Stimulated activated CD4-positive, alpha-beta T cell treated with anti-CD3 and anti-CD28 coated beads, Interleukin-1b, Interleukin-23, amount 100 ng/mL, for 48 hours (primary cell): ENCODE data around the gene AKNA.

Experiments
- DNase-seq: peaks from one replicate; pipeline ENCODE4 v3.0.0-alpha.2; 2020

Gene AKNA

DNA sequence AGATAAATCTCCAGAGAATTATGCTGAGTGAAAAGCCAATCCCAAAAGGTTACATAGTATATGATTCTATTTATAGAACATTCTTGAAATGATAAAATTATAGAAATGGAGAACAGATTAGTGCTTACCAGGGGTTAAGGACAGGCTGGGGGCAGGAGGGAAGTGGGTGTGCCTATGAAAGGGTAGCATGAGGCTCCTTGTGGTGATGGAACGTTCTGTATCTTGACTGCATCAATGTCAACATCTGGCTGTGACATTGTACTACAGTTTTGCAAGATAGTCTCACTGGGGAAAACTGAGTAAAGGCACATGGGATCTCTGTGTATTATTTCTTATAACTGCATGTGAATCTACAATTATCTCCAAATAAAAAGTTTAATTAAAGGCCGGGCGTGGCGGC is 35.9 kb downstream of the AKNA start:
- DNase-seq, result no peak

DNA sequence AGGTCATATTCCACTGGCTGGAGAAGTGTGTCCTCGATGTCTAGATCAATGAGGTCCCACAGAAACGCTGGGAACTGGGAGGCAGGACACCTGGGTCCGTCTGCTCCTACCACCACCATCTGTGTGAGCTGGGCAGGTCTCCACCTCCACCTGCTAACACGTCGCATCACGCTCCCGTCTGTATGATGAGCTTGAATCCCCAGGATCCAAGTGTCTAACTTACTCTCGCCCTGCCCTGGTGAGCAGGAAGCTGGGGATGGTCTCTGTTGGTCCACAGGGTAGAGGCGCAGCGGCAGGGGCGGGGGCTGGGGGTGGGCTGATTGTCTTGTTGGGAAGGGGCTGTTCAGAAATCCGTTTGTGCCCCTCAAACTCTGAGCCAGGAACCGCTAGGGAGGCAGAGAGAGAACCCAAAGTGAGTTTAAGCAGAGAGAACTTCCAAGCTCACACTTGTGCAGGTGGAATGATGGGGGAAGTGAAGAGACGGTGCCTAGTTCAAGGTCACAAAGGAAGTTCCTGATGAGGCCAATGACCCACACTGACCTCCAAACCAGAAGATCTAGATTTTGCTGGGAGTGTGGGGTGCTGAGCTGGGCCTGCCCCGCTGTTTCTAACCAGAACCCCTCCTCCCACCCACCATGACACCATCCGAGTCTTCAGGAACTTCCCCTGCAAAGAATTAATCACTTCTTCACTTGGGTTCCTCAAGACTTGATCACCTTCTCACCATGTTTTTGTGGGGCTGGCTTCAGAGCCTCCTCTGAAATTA is 37.0 kb downstream of the AKNA start:
- DNase-seq, result no peak

DNA sequence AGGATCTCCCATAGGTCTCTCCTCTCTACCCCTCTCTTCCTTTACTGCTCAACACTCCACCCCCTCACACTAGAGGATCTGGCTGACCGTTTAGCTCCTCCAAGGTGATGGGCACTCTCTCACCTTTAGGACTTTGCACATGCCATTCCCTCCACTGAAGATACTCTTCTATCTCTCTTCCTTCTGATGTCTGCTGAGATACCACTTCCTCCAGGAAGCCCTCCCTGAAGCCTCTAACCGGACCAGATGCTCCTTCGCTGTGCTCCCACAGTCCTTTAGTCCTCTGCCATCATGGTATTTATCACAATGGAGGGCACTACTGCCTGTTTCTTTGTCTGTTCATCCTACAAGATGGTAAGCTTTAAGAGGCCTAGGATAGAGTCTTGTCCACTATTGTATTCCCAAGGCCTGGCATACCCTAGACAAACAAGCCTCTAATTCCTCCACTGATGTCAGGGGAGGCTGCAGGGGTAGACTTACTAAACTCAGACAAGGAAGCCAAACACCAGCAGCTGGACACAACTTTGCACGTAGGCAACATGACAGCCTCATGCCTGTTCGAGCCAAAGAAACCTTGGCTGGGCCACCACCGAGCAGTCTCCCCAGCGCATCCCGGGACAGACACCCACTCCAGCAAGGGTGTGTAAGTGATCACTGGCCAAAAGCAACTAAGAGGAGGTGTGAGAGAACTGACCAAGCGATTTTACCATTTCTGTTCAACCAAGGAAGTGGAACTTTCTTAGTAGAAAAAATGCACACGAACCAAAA is 37.9 kb downstream of the AKNA start:
- DNase-seq, result no peak

DNA sequence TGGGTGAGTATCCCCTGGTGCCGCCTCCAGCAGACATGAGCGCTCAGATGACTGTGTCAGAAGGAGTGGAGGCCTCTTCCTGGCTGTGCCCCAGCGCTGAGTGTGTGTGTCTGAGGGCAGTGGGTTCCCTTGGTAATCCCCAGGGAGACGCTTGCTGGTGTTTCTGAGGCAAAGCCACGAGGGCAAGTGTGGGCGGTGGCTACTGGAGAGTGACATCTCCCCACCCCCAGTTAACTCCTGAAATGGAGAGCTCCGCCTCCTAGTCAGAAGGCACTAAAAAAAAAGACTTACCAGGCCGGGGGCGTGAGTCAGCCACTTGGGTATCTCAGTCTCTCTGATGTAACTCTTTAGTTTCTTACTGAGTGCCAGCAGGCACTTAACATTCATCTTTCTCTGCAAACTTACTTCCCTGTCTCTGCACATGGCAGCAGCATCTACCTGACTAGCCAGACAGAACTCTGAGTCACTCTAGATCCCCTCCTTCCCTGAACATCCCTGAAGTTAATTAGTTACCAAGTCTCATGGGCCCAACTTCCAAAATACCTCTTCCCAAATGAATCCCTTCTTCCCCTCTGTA is 38.8 kb downstream of the AKNA start:
- peak; percentile 96 for DNase-seq

DNA sequence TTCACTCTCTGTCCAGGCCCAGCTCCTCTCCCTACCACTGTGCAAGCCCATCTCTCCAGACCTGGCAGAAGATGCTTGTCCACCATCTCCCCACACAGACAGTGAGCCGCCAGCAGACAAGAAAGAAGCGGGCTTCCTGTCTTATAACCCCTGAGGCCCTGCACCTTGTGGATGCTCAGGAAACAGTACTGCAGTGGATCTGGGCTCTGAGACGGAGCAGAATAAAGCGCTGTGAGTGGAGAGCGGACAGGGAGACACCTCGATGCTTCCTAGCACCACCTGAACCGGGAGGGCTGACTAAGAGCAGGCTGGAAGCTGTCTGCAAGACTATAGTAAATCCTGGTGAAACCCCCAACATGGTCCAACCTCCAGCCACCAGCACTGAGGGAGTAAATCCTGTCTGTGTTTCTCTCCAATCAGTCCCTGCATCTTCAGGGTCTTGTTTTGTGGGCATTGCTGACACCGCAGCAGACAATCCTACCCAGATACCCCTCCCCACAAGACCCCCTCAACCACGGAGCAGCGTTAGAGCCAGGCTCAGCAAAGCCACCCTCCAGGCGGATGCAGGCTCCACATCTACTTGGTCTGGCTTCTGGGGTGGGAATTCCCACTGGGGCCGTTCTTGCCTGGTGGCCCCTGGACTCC is 39.4 kb downstream of the AKNA start:
- DNase-seq, result no peak

DNA sequence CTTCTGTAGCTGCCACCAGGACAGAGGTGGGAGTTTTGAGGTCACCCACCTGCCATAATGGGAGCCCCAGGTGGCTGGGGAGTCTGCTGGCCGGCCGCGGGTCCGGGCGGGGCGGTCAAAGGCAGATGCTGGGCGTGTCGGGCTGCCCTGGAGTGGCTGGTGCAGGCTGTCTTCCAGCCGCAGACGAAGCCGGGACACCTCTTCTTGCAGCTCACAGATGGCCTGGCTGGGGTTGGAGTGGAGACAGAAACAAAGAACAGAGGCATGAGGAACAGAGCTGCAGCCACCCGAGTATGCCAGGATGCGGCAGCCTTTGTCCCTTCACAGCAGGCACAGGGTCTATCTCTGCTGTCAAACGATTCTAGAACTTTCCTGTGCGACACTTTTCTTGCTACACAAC is 40.1 kb downstream of the AKNA start:
- no peak for DNase-seq

DNA sequence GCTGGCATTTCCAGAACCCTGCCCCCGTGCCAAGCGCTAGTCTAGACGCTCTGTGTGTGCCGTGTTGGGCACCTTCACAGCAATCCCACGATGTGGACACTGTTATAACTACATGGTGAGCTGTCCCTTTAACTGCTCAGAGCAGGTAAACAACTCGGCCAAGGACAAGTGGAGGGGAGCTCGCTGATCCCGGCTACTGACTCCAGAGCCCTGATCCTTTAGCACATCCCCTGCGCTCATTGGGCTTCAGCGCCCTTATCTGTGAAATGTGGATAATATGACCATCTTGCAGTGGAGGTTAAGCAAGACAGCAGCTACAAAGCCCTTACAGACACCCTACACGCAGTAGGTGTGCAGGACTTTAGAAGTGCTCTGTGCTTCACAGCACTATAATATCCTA is 41.6 kb downstream of the AKNA start:
- DNase-seq, result no peak

DNA sequence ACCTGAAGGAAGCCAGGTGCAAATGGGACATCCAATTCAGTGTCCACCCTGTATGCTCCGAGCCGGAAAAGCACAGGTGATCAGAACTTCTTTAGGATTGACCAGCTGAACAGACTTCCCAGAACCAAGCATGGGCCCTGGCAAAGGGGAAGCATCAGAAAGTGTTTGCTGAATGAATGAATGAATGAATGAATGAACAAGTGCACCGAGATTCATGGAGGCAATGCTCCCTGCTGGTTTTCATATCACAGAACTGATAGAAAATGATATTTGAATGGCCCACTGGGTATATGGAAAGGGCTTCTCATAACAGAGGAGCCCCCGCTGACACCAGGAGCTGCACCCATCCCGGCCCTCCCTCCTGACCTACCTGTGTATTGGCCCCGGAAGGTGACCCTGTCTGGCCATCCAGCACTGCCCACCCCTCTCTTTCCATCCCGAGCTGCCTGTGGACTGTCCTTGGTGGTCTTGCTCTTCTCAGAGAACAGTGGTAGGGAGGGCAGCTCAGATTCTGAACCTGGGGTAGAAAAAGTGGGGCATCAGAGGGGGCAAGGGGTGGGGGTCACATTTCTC is 42.2 kb downstream of the AKNA start:
- DNase-seq, result no peak

DNA sequence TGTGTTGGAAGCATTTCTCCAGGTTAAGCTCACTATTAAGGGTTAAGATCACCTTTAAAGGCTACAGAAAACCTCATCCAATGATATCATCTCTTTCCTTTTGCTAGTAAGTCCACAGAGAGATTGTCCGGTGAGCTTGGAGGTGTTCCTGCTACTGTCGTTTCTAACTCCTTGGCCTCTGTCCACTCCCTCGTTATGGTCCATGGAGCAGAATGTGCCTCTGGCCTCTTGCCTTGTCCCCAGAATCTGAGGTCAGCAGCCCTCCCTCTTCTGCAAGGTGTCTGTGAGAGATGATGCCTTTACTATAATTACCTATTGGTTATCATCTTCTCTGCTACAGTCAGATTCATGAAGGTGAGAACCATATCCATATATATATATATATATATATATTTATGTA is 43.1 kb downstream of the AKNA start:
- DNase-seq, result no peak

DNA sequence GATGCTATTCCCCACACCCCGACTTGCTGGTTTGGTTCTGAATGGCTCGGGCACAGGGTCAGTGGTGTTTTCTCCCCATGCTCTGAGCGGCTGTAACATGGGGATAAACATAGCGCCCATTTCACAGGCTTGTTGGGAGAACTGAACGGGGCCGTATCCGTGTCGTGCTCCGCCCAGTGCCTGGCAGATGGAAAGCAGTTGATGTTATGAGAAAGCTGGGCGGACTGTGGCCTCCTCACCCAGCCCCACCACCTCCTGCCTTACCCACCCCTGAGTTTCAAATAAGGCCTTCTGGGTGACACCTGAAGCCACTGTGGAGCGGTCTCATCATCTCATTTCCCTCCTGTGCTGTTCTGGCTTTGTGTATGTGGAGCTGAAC is 43.6 kb downstream of the AKNA start:
- DNase-seq, result no peak

DNA sequence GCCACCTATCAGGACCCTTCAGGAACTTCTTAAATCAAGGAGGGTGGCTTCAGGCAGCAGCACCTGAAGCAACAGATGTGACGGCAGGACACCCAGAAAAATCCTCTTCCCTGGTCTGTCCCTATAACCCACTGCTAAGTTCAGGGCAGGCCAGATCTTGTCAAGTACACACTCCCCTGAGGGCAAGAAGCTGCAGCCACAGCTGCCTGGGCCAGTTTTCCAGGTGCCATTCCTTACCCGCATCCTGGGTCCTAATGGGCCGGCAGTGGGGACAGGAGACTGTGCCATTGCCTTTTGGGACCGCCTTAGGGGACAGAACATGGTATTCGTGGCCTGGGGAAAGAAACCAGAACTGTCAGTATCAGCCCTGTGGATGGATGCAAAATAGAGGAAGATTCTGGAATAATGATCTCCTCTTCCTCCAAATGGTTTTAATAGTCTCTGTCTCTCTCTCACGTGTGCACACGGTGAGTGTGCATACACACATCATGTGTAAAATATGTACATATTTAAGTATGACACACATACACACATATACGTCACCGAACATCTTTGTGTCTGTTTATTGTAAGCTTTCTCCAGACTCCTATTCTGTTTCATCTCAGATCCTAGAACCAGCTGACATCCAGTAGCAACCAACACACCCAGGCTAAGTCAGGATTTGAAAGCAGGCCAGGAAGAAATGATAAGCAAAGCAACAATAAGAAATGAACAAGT is 44.2 kb downstream of the AKNA start:
- no peak for DNase-seq

DNA sequence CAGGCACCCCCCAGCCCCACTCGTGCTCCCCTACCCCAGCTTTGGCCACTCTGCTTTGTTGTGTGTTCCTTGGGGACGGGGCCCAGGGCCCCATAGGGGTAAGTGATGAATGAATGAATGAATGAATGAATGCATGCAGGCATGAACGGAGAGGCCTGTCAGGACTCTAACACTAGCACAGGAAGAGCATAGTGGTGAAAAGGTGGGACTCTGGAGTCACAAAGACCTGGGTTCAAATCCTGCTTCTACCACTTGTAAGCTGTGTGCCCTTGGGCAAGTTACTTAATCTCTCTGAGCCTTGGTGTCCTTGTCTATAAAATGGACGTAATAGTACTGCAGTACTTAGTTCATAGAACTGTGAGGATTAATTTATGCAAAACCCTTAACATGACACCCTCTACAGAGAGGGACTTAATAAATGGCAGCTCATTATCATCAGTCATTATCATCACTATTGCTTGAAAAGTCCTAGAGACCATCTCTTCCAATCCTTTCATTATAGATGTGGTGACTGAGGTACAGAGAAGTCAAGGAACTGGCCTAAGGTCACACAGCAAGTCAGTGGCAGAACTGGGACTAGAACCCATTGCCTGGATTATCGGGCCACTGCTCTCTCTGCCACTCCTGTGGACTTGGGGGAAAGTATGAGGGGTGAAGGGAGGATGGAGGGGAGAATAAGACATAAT is 44.9 kb downstream of the AKNA start:
- no peak for DNase-seq

DNA sequence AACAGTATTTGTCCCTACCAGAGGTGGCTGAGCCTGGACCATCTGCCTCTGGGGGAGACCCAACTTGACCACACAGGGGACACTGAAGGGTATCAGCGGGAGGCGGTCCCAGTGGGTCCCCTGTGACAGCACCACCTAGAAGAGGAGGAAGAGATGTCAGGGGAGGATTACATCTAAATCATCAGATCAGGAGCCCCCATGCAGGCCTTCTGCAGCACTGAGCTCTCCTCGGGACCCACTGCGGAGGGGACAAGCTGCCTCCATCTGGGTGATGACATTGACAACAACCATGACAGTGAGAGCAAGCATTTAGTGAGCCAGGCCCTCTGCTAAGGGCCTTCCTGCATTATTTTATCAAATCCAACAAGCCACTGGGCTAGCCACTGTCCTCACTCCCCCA is 45.8 kb downstream of the AKNA start:
- no peak for DNase-seq

DNA sequence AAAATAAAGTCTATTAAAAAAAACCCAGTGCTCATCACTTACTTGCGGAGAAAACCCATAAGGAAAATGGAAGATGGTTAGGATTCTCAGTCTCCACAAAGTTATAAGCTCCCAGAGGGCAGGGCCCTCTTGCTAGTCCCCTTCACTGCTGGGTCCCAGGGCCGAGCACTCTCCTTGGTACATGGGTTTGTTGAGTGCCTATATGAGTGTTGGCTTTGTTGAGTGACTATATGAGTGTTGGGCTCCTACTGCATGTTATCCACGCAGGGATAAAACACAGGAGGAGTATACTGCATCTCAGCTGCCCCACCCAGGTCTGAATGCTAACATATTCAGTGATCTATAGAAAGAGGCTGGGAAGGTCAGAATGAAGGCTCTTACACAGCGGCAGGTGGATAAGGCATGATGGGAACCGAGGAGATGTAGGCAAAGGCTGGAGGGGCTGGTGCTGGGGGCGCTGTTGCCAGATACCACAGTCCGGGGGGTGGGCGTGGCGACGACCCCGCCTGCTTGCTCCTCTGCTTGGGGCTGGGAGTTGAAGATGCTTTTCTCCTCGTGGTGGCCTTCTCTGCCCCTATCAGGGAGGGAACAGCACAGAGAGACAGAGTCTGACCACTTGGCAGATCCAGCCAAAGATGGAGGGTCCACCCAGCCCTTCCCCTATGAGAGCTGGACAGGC is 46.5 kb downstream of the AKNA start:
- no peak for DNase-seq

DNA sequence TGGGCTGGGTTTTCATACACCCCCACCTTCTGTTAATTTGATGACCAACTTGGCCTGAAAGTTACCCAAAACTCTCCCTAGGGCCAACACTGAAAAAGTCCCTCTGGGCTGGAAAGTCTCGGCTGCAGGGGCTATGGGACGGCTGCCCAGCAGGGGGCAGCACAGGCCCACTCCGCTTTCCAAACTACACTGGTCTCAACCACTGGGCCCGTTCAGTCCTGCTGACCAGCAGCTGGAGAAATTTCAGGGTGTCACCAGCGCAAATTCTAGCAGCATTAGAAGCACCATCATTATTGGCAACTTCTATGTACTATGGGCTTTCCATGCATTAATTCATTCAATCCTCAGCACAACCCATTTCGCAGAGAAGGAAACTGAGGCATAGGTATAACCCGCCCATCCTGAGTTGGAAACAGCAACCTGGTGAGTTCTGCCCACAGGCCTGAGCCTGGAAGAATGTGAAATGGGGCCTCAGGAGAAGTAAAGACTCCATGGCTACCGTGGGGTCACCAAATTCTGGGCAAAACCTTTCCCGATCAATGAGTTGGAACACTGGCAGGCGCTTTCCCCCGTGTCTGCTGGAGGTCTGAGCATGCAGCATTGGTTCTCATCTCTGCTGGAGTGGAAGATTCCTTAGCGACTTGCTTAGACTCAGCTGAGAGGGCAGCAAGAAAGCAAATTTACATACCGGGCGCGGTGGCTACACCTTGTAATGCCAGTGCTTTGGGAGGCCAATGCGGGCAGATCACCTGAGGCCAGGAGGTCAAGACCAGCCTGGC is 48.5 kb downstream of the AKNA start:
- DNase-seq, result peak; percentile 51

DNA sequence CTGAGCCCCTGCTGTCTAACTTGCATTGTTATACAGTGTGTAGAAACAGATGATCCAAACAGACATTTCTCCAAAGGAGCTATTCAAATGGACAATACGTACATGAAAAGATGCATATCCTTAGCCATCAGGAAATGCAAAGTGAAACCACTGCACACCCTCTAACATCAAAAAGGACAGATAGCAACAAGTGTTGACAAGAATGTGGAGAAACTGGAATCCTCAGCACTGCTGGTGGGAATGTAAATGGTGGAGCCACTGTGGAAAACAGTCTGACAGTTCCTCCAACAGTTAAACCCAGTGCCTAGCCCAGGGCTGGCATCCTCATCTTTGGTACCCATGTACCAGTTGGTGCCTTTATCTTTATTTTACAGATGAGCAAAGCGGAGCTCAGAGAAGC is 49.6 kb downstream of the AKNA start:
- no peak for DNase-seq

DNA sequence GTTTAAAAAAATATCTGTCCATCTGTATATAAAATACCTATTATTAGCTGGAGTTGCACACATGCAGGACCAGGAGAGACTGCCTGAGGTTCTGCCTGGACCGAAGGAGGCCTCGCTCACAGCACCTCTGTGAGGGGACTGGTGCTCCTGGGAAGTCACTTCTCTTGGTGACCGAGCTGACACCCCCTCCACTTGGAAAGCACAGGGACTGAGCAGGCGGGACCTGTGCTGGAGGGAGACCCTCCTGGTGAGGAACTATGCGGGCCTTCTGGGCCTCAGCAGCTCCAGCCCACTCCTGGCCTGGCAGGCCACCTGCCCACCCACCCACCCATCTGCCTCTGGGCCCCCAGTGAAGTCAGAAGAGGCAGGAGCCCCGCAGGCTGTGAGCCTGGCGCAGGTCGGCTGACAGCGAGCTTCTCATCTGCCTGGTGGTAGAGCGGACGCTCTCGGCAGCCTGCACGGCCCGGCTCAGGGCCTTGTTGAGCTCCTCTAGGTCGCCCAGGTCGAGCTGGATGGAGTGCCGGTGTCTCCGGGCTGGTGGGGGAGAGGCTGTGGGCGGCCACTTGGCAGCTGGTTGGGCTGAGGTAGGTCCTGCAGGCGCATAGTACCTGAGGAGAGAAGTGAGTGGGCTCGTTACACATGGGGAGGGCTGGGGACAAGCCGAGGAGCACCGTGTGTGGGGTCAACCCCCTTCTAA is 50.9 kb downstream of the AKNA start:
- DNase-seq, result no peak

DNA sequence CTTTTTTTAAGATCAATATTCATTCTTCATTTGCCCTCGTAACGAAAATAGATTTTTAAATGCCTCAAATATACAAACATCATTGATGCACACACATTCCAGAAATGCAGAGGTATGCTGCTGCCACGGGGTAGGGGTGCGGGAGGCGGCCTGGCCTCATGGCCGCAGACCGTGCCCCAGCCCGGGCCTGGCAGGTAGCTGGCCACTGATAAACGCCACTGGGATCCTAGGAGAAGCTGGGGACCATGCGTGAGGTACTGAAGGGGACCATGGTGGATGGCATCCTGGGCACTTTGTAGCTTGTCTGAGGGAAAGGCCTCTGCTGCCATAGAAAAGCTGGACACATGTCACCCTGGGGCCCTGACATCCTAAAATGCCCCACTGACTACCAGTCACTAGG is 51.6 kb downstream of the AKNA start:
- DNase-seq, result no peak

DNA sequence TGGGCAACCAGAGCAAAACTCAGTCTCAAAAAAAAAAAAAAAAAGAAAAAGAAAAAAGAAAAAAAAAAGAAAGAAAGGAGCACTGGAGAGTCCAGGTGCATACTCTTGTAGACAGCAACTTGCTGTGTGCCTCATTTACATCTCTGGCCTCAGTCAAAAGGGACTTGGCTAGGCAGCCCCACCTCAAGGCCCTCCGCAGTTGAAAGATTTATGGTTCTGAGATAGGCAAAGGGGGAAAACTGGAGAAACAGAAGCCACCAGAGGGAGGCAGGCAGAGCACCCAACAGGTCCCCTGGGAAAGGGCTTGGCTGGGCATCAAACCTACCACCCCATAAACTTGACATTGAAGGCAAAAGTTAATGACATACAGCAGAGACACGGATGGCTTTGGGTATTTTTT is 52.0 kb downstream of the AKNA start:
- no peak for DNase-seq

DNA sequence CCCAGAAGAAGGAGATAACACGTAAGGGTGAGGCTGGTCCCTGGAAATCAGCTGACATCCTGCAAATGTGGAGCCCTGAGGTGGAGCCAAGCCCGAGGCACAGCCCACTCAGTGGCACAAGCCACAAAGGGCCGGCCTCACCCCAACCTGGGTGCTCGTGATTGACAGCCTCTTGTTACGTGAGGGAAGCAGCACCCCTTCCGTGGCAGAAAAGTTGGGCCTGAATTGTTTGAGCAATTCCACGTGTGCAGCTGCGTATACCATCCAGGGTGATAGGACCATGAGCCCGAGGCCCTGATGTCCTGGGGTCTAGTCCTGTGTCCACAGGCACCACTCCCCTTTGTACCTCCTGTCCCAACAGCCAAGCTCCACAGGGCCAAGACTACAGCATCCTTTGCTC is 53.3 kb downstream of the AKNA start:
- no peak for DNase-seq
